Fibroblast of pulmonary artery (primary cell): ENCODE data around the gene C2.
"Not testable (repeated sequence)": the region's sequence is repeated elsewhere in the genome, so short reads cannot be mapped to it uniquely, and the experiment has no call there.

Source experiments
- DNase-seq: peaks from one replicate; pipeline ENCODE4 v3.0.0-alpha.2; 2010; ENCODE audit warnings: low read depth
- H3K4me3 ChIP-seq: replicated peaks from 2 replicates; pipeline ENCODE4 v1.5.1; 2011; ENCODE audit warnings: low read depth, mild to moderate bottlenecking, control low read depth, low read length, moderate library complexity
- TF ChIP-seq, protein P1 (sequence below): IDR thresholded peaks from 2 replicates; pipeline ENCODE4 v1.5.1; 2011; ENCODE audit warnings: mild to moderate bottlenecking, control low read depth, low read length, inconsistent platforms; ENCODE audit errors: missing control alignments

C2 gene

DNA sequence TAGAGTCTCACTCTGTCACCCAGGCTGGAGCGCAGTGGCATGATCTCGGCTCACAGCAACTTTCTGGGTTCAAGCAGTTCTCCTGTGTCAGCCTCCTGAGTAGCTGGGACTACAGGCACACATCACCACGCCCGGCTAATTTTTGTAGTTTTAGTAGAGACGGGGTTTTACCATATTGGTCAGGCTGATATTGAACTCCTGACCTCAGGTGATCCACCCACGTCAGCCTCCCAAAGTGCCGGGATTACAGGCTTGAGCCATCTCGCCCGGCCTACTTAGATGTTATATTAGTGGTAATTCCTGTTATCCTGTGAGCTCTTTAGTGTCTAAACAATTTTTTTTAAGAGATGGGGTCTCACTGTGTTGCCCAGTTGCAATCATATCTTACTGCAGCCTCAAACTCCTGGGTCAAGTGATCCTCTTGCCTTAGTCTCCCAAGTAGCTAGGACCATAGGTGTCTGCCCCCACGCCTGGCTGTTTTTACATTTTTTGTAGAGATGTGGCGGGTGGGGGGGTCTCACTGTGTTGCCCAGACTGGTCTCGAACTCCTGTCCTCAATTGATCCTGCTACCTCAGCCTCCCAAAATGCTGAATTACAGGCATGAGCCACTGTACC is 50.4 kb downstream of the C2 start:
- no peak for DNase-seq
- H3K4me3 ChIP-seq: no peak overlapping the region
- TF ChIP-seq, protein P1, sequence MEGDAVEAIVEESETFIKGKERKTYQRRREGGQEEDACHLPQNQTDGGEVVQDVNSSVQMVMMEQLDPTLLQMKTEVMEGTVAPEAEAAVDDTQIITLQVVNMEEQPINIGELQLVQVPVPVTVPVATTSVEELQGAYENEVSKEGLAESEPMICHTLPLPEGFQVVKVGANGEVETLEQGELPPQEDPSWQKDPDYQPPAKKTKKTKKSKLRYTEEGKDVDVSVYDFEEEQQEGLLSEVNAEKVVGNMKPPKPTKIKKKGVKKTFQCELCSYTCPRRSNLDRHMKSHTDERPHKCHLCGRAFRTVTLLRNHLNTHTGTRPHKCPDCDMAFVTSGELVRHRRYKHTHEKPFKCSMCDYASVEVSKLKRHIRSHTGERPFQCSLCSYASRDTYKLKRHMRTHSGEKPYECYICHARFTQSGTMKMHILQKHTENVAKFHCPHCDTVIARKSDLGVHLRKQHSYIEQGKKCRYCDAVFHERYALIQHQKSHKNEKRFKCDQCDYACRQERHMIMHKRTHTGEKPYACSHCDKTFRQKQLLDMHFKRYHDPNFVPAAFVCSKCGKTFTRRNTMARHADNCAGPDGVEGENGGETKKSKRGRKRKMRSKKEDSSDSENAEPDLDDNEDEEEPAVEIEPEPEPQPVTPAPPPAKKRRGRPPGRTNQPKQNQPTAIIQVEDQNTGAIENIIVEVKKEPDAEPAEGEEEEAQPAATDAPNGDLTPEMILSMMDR: no peak

- TF ChIP-seq, protein P1: no peak
- H3K4me3 ChIP-seq: no peak overlapping the region
- DNase-seq: no peak
These were observed 51.3 kb downstream of the C2 start for GRCh38 chr6:31978831-31979230.

DNA sequence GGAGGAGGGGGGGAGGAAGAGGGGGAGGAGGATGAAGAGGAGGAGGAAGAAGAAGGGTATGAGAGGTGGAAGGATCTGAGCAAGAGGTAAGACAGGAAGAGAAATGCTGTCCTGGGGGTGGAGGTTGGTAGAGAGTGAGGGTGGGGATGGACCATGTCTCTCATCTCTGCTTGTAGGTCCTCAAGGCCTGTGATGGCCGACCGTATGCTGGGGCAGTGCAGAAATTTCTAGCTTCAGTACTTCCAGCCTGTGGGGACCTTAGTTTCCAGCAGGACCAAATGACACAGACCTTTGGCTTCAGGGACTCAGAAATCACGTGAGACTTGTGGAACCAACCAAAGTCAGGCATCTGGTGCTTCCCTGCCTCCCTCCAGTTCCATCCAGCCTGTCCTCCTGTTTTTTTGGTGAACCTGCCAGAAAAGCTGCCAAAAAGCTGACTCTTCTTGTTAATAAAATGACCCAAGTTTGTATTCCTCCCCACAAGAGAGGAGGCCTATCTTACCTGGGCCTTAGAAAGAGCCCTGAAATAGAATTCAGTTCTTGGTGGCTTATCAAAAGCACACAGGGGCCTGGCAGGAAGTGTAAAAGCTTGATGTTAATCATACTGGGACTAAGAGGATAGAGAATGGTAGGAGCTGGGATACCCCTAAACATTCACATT is 51.9 kb downstream of the C2 start:
- DNase-seq: no peak
- TF ChIP-seq, protein P1: no peak

DNA sequence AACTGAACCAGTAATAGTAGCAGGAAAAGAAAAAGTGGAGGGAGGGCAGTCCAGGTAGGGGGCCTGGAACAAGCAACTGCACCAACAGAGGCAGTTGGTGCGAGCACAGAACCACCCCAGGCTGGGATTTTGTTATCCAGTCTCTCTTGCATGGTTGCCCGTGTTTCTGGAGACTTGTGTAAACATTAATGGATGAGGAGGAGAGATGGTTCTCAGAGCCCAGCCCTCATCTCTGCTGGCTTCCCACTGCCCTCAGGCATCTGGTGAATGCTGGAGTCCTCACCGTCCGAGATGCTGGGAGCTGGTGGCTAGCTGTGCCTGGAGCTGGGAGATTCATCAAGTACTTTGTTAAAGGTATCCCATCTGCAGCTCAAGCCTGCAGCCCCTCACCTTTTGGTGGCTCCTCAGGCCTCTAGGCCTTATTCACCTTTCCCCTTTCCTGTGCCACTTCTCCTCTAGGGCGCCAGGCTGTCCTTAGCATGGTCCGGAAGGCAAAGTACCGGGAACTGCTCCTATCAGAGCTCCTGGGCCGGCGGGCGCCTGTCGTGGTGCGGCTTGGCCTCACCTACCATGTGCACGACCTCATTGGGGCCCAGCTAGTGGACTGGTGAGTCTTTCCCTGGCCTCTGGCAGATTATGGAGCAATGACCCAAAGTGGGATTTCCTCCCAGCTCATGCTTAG is 52.8 kb downstream of the C2 start:
- DNase-seq: not testable (repeated sequence)

More for the DNA sequence above, 51.9 kb downstream of the C2 start:
- no peak overlapping the region for H3K4me3 ChIP-seq

GRCh38 chr6:31980998-31981397 is 53.5 kb downstream of the C2 start:
- not testable (repeated sequence) for H3K4me3 ChIP-seq, DNase-seq

More for the DNA sequence above, 52.8 kb downstream of the C2 start:
- not testable (repeated sequence) for H3K4me3 ChIP-seq

DNA sequence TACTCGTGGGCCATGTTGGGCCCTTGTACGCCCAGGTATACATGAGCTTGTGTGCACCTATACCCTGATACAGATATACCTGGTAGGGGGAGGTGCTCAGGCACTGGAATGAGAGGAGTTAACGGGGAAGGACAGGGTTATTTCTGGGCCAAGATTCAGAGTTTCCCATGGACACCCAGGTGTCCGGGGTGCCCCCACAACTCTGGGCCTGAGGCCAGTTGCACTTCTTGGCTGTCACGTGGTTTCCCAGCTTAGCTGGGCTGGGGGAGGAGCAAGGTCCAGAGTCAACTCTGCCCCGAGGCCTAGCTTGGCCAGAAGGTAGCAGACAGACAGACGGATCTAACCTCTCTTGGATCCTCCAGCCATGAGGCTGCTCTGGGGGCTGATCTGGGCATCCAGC is 54.2 kb downstream of the C2 start, which contains the start of gene C4A:
Gene C4A (plus strand): TSS at position 314 of the 400 bp plus-strand sequence. CDS start 51 bp downstream, at position 365.
- not testable (repeated sequence) for H3K4me3 ChIP-seq, DNase-seq

DNA sequence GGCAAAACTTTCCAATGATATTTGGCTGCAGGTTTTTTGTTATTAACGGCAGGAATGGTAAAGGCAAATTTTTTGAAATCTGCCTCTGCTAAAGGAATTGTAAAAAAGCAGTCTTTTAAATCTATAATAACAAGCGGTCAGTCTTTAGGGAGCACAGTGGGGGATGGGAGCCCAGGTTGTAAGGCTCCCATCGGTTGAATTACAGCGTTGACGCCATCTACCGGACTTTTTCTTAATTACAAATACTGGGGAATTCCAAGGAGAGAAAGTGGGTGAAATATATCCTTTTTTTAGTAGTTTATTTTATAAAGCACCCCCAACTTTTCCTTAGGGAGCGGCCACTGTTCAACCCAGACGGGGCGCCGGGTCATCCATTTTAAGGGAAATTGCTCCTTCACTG is 61.8 kb downstream of the C2 start:
- H3K4me3 ChIP-seq, DNase-seq: not testable (repeated sequence)

DNA sequence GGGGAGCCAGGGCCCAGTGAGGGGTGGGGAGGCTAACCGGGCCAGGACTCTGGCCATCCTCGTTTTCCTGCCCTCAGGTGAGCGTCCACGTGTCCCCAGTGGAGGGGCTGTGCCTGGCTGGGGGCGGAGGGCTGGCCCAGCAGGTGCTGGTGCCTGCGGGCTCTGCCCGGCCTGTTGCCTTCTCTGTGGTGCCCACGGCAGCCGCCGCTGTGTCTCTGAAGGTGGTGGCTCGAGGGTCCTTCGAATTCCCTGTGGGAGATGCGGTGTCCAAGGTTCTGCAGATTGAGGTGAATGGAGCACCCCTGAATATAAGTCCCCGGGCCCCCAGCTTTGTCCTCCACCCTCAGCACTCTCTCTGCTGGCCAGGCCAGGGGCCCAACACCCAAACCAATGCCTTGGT is 66.9 kb downstream of the C2 start:
- H3K4me3 ChIP-seq, DNase-seq: not testable (repeated sequence)
